Mesenteric fat pad (tissue), 1 donor: Measurements from ENCODE around the gene PXDN. TPM values are rescaled to one million over a fixed set of nuclear protein-coding genes. Genes with fewer than 3 reads are reported as not detected.
"Not testable (repeated sequence)": the region's sequence is repeated elsewhere in the genome, so short reads cannot be mapped to it uniquely, and the experiment has no call there.

Source experiments
- DNase-seq: peaks from one replicate; pipeline ENCODE4 v3.0.0-alpha.2; 2020; ENCODE audit warnings: low spot score
- total RNA-seq: library from RNA; stranded (reverse); fragmentation: NEBNext Ultra II Directional; extraction: Animal tissue kit (Norgen Biotek cat#: 25700); gene quantifications from one replicate; pipeline ENCODE4 v1.2.1, GENCODE V29; 2021
- donor health status: DM: yes; HTN: yes; CAD: no.

The PXDN gene
- total RNA-seq, 1 donor from 2014 or later, result 228 TPM

DNA sequence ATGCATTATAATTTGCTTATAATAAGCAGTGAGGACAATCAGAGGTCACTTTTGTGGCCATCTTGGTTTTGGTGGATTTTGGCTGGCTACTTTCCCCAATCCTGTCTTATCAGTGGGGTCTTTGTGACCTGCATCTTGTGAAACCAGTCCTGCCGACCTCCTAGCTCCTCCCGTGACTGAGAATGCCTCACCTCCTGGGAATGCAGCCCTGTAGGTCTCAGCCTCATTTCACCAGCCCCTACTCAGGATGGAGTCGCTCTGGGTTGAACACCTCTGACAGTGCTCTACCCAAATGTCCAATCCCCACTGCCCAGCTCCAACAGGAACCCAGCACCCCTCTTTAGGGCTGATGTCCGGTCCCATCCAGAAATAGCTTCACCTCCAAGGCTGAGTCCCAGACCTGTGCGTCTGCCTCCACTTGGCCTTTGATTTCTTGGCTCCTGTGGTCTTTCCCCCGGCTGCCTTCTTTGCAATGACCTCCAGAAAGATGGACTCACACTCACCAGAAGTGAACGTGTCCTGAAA, 31.3 kb upstream of the PXDN start:
- peak; percentile 28 for DNase-seq

DNA sequence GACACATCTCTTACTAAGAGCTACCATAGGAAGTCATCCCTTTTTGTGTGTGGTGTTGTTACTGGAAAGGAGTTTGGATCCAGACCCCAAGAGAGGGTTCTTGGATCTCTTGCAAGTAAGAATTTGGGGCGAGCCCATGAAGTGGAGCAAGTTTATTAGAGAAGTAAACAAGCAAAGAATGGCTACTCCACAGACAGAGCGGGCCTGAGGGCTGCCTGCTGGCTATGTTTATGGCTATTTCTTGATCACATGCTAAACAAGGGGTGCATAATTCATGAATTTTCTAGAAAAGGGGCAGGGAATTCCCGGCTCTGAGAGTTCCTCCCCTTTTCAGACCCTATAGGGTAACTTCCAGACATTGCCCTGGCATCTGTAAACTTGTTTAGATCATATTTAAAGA, 30.6 kb upstream of the PXDN start:
- DNase-seq, result no peak

DNA sequence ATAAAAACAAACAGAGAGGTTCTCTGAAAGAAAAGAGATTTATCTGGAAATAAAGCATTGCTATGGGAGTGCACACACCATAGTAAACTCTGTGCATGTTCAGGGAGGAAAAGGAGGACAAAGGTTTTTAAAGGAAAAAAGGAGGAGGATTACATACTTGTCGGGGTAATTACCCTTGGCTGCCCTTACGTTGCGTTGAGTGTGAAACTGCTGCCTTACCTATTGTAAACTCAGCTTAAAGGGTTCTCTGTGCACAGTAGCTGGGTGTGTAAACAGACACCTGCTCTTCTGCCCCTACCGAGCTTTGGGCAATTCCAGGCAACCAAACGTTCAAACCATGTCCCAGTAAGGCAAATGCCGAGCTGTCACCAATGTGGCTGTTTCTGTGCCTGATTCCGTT, 29.6 kb upstream of the PXDN start:
- DNase-seq, result peak; percentile 22

DNA sequence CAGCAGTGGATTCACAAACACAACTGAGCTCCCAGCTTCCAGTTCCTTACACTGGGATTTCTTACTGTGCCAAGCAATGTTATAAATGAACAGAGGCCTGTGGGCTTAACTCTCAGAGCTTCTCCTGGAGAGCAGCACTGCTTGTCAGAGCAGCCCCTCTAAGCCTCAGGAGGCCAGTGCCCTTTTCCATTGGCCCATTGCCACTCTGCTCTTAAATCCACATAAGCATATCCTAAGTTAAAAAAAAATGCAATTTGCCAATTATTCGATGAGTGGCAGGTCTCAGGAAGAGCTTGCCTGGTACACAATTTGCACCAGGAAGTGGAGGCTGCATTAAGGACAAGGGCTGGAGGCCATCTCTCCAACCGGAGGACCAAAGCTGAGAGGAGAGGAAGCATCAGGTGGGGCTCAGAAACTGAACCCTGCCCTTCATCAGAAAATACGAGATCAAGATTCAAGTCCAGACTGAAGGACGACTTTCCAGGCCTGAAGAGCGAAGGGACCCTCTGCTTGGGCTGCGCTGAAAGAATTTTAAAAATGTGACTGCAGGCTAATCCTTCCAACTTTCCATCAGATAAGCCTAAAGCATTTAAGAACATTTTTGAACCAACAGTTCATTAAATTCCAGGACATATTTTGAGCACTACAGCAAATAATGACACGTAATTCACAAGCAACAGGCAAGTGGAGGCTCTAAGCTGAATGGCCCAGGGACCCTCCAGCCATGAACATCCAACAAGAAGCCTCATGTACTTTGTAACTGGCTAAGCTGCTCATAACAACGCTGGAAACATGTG, 28.4 kb upstream of the PXDN start:
- peak; percentile 30 for DNase-seq

DNA sequence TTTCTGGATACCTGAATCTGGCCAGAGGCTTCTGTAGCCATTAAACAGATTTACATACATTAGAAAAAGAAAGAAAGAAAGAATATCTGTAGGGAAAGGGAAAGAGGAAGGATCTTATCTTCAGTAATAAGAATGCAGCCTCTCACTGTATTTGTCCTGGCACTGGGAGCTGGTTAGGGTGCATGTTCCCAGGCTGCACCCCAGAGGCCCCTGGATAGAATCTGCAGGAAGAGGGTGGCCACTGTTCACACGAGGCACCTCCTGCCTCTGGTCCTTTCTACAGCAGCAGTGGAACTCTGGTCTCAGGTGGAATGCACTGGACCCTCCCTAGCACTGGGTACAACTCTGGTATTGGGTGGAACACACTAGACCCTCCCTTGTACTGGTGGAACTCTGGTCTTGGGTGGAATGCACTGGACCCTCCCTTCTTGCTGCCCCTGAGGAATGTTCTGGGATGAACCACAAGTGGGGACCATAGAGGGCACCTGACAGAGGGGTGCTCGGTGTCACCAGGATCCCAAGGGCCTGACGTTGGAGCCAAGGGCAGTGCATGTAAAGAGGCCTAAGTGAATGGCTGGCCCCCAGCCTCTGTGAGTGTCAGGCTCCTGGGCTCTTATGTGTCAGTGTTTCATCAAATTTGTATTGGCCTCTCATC, 27.4 kb upstream of the PXDN start:
- peak; percentile 55 for DNase-seq

DNA sequence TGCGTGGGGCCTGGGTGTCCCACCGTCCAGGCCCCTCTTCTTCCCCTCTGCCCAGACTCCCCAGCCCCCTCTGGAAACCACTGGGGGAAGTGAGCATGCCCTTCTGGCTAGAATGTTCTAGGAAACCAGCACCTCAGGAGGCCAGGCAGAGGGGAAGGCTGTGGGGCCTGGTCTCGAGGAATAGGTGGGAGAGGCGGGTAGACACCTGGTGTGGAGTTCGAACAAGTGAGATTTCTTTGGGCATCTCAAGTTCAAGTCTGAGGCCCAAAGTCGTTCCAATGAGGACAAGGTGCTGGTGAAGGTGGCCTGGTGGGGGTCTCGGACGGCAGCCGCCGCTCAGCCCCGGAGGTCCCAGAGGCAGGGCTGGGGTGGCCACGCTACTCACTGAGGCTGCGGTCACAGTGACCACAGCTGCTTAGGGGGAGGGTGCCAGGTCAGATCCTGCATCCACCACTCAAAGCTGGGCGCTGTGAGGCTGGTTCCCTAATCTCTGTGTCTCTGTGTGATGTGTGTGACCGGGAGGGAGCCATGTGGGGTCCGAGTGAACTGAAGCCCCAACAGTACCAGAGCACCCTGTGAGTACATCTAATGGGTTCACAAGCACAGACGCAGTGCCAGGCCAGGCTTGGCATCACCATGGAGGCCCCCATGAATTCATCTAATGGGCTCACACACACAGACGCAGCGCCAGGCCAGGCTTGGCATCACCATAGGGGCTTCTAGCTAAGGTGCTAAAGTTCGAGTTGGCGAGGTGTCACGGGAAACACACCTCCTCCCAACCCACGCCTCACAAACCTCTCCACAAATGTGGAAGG, 26.5 kb upstream of the PXDN start:
- peak; percentile 68 for DNase-seq

DNA sequence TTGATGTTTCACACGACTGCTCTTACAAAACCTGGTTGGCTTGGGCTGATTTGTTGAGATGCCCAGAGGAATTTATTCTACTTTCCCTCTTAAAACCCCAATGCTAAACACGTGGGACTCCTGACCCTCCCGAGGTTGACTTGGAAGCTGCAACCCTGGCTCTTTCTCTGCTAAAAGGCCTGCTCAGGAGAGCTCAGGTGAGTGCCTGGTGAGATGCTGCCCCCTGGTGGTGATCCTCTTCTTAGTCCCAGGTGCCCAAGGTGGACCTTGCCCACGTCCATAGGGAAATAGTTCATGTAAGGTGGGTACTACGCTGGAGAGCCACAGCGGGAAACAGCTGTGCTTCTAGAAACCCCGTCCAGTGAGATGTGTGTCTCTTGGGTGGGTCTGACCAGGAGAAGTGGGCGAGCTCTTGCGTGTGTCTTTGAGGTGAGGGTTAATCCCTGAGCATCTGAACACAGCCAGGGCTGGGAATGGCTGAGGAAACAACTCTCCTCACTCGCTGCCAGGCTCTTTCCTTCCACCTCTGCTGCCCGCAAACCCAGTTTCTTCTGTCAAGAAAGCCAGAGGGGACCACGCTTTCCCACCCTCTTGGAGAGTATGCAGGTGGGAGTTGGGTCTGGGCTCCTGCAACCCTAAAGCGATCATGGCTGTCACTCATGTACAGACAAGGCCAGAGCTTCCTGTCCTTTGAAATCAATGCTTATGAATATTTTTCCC, 25.5 kb upstream of the PXDN start:
- peak; percentile 81 for DNase-seq

DNA sequence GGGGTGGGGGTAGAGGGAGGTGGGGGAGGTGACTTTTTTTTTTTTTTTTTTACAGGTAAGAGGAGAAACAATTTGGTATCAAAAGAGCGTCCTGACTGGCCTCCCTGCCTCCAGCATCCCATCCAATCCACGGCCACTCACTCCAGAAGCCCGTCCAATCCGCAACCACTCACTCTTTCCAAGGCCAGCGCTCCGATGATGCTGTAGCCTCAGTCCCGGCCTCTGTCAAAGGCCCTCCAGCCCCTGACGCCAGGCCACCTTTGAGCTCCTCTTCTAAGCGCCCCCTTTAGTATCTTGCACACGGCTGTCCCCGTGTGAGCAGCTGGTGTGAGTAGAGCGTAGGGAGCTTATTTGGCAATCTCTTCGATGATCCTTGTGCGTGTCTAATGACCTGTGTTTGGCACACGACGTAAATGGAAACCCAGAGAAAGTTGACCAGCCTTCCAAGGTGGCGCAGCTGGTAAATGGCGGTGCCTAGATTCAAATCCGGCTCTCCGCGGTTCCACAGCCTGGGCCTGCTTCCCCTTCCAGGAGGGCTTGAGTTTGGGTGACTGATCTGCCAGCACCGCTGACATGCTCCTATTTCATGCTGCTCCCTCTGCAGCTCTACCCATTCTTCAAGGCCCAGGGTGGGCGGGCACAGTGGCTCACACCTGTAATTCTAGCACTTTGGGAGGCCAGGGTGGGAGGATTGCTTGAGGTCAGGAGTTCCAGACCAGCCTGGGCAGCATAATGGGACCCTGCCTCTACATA, 23.8 kb upstream of the PXDN start:
- DNase-seq, result peak; percentile 86

DNA sequence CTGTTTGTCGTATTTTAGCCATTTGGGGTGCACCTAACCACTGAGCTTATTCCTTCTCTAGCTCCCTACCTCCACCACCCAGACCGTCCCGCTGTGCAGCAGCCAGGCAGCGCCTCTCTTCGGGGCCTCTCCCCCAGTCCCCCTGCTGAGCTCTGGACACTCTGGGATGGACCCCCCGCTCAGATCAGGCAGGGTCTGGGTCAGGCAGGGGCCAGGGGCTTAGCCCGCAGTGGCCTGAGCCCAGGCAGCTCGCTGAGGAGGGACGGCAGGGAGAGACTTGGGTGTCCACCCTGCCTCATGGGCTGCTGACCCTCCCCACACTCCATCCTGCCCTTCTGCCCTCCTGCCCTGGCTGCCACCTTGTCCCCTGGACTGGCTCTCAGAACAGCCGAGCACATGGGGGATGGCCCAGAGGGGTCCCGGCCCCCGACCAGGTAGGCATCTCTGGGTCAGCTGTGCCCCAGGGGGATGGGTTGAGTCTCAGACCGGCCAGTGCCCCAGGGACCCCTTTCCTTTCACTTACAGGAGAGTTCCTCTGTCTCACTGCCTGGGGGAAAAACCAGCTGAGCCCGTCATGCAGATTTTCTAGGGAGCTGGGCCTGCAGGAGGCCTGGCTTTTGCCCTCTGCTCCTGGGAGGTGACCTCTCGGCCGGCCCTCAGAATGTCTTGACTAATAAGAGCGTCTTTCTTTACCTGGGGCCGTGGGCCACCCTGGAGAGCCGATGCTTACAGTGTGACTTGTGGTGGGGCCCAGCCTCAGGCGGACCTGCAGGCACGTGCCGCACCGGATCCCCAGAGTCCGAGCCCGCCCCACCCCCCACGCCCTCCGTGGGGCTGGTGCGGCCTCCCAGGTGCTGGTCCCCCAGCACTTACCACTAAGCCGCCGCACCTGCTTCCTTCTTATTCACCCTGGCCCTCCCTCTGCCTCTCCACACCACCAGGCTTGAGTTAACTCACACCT, 22.8 kb upstream of the PXDN start:
- DNase-seq, result peak; percentile 86

DNA sequence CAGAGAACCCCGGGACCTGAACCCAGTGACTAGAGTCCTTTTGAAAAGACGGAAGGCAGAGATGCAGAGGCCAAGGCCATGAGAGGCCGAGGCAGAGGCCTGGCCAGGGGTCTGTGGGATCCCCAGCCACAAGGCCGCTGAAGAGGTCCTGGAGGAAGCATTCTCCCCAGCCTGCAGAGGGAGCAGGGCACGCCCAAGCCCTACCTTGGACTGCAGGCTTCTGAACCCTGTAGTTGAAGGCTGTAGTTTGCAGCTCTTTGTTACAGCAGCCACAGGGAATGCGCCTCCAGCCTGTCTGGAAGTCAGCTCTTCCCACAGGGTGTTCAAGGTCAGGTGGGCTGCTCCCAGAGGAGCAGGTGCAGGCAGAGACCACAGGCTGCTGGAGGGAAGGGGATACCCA, 22.1 kb upstream of the PXDN start:
- peak; percentile 64 for DNase-seq

DNA sequence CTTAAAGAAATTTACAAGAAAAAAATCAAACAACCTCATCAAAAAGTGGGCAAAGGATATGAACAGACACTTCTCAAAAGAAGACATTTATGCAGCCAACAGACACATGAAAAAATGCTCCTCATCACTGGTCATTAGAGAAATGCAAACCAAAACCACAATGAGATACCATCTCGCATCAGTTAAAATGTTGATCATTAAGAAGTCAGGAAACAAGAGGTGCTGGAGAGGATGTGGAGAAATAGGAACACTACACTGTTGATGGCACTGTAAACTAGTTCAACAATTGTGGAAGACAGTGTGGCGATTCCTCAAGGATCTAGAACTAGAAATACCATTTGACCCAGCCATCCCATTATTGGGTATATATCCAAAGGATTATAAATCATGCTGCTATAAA, 20.9 kb upstream of the PXDN start:
- DNase-seq, result not testable (repeated sequence)

DNA sequence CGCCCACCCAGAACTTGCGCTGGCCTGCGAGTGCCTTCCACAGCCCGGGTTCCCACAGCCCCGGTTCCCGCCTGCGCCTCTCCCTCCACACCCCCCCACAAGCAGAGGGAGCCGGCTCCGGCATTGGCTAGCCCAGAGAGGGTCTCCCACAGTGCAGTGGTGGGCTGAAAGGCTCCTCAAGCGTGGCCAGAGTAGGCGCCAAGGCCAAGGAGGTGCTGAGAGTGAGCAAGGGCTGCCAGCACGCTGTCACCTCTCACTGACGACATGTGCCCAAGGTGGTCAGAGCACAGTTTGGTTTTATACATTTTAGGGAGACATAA, 15.3 kb upstream of the PXDN start:
- no peak for DNase-seq

DNA sequence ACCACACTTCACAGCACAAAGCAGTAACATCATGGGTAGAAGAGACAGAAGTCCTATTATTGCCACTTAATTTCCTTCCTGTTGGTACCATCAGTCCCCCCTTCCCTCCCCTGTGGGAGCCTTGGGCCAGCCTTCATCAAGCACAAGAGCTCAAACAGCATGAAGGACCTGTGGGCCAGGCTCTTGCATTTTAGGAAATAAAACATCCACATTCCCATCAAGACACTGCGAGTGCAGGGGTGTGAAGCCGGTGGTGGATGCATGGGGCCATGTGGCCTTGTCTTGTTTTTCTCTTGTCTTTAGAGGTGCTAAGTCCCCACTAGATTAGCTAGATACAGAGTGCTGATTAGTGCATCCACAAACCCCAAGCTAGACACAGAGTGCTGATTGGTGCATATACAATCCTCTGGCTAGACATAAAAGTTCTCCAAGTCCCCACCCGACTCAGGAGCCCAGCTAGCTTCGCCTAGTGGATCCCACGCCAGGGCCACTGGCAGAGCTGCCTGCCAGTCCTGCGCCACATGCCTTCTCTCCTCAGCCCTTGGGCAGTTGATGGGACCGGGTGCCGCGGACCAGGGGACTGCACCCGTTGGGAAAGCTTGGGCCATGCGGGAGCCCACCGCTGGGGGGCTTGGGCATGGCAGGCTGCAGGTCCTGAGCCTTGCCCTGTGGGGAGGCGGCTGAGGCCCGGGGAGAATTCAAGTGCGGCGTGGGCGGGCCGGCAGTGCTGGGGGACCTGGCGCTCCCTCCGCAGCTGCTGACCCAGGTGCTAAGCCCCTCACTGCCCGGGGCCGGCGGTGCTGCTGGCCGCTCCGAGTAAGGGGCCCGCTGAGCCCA, 14.7 kb upstream of the PXDN start:
- peak; percentile 81 for DNase-seq

DNA sequence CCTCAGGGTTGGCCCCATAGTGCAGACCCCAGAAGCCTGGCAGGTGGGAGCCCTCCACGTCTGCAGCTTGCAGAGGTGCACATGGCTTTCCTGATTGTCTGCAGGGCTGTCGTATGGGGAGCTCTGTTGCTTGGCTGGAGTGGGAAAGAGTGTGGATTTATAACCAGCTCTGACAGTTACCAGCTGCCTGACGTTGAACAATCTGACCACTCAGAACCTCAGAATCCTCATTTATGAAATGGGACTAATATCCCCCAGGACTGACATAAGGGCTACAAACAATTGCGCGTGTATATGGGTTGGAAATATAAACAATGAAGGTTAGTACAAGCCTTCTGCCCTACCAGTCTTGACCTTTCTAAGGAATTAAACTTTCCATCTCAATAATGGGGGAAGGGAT, 13.9 kb upstream of the PXDN start:
- DNase-seq, result no peak

DNA sequence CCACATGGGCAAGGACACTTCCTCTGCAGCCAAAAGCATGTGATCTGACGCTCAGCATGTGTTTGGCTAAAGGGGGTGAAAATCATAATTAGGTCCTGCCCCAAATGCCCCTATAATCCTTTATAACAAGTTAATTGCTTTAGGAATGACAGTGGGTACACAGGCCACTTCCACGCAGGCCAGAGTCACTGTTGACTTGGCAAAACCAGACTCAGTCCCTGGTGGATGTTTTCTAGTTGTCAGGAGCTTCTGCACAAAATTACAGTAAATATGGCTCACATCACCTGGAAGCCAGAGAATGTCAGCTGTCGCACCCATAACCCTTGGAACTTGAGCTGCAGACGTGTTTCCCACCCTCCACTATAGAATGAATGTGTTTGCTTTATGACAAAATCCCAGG, 13.3 kb upstream of the PXDN start:
- peak; percentile 68 for DNase-seq

DNA sequence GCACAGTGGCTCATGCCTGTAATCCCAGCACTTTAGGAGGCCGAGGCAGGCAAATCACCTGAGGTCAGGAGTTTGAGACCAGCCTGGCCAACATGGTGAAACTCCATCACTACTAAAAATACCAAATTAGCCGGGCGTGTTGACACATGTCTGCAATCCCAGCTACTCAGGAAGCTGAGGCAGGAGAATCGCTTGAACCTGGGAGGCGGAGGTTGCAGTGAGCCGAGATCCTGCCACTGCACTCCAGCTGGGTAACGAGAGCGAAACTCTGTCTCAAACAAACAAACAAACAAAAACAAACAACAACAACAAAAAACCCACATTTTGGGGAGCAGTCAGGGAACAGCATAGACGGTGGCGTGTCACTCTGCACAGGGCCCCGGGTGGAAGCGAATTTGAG, 12.8 kb upstream of the PXDN start:
- DNase-seq, result peak; percentile 51

DNA sequence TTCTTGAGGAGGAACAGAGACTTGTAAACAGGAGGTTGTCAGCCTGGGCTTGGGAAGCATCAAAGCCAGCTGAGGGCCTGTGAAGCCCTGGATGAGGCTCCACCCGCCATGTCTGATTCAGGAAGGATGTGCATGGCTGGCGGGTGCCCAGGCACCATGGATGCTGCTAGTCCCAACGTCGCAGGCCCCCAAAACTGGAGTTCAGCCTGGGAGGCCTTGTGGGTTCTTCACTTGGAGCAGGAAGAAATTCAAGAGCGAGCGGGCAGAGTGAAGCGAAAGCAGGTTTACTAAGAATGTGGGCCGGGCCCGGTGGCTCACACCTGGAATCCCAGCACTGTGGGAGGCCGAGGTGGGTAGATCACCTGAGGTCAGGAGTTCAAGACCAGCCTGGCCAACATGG, 12.1 kb upstream of the PXDN start:
- DNase-seq, result peak; percentile 85

DNA sequence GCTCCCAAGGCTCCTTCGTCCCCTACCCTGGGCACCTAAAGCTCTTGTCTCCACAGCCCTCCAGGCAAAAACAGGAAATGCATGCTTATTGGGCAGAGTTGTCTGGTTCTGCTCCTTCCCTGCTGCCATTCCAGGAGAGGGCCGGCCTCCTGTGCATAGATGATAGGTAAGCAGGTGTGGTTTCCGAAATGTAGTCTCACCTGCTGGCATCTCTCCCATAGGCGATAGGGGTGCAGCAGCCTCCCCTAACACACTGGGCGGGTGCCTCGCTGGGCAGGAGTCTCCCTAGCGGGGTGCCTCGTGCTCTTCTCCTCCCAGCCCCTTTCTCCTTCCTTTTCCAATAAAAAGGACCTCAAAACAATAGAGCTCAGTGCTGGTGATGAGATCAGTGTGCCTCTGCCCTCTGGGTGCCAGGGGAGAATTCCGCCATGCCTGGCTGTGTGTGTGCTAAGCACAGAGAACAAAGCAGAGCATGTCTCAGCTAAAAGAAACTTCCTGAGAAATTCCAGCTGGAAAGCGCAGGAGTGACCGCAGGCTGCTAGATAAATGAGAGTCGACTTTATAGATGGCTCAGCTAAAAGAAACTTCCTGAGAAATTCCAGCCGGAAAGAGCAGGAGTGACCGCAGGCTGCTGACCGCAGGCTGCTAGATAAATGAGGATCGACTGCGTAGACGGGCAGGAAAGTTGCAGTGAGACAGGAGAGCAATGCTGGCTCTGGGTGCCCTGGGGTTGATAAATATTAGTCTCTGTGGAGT, 11.3 kb upstream of the PXDN start:
- peak; percentile 79 for DNase-seq
